ENCODE measurements around the gene CA5A.

Gene CA5A

DNA sequence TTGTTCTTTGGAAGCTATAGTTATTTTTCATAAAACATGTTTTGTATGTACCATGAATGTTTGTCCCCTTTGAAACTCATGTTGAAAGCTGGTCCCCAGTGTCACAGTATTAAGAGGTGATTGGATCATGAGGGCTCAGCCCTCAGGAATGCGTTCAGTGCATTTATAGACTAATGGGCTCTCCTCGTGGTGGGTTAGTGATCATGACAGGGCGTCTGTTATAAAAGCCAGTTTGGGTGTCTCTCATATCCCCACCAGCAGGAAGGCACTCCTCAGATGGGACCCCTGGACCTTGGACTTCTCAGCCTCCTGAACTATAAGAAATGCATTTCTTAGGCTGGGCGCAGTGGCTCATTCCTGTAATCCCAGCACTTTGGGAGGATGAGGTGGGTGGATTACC, 25.3 kb upstream of the CA5A start:
- DNase-seq, result no peak

DNA sequence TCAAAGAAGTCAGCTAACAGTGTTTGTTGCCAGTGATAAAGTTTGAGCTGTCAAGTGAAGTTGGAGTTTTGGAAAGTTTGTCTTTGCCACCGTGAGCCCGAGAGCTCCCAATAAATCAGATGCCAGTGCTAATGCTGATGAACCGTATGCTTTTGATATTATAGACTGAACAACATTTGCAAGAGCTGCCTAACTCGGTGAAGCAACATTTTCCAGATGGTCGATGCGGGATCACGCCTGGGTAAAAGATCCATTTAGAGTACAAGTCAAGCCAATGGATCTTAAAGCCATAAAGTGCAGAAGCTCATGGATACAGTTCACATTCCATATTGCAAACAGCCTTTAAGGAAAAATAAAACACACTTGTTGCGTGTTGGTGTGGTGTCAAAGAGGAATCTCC, 24.5 kb upstream of the CA5A start:
- DNase-seq, result no peak

DNA sequence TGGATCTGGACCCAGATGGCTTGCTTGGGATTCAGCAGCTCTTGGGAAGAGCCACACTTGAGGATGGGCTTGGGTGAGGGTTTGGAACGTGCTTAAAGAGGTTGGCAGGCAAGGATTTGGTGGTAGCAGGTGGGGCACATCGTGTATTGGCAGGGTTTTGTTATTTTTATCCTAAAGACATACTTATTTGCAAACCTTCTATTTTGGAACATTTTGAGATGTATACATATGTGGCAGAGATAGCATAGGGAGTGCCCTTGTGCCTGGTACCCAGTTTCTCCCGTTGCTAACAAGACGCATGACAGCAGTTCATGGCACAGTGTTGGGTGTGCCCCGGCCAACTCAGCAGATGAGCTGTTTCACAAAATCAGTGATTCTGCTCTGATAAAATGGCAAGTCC, 24.0 kb upstream of the CA5A start:
- no peak for DNase-seq

DNA sequence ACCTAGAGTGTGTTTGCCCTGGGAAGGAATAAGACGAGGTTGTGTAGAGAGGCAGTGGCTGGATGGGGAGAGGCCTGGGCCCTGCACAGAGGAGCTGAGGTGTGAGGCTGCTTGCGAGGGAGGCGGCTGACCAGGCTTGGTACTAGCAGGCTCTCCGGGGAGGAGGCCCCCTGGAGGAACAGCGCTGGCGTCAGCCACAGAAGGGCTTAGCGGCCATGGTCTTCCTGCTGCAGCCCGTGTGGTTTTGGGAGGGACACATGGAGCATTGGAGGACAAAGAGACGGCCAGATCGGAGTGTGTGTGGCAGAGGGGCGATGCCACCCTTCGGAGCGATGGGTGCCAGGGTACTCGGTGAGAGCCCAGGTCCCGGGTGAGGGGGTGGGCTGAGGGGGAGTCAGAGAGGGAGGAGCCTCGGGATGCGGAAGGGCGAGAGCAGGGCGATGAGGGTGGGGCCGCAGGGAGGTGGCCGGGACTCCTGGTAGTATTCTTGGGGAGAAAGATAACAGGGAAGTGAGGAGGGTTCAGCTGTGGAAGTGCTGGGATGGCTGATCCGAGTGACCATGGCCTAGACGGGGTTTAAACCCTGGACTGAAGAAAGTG, 23.2 kb upstream of the CA5A start:
- no peak for DNase-seq

DNA sequence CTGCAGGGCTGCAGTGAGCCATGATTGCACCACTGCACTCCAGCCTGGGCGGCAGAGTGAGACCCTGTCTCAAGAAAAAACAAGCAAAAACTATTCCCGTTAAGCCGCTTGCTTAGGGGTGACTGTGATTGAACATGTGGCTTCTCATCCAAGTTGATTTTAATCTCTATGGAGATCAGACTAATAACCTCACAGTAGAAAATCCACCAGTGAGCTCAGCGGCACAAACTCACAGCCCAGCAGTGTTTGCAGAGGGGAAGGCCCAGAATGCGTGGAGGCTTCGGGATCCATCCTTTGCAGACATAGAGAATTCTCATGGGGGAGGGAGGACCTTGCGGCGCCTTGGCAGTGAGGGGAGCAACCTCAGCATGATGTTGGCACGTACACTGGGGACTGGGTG, 22.3 kb upstream of the CA5A start:
- DNase-seq, result no peak

DNA sequence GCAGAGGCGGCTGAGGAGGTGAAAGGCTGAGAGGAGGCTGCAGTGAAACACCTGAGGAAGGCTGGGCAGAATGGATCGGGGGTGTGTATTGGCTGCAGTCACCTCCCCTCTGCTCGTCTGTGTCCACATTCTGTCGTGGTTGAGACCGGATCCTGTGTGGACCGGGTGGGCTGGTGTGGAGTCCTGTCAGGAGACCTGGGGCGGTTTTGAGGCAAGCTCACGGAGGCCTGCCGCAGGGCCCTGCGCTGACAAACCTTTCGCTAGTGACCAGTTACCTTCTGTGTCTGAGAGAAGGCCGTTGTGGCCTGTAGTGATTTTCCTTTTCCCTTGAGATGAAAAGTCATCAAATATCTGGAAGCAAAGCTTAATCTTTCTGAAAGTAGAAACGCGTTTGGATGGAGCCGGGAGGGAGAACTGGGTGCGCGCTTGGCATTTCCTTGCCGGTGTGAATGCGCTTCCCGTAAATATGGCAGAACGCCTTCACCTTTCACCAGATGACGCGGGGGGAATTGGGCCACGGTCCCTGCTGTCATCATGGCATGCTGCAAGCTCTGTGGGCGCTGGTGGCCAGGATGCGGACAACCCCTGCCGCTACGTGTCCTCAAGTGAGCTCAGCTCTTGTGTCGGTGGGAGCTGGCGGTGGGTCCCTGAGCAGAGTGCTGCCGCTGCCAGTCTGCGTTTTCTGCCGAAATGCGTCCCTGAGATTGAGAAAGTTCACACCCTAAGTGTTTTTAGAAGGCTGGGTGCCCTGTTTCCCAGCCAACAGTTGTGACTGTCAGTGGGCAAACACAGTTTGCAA, 21.2 kb upstream of the CA5A start:
- no peak for DNase-seq

DNA sequence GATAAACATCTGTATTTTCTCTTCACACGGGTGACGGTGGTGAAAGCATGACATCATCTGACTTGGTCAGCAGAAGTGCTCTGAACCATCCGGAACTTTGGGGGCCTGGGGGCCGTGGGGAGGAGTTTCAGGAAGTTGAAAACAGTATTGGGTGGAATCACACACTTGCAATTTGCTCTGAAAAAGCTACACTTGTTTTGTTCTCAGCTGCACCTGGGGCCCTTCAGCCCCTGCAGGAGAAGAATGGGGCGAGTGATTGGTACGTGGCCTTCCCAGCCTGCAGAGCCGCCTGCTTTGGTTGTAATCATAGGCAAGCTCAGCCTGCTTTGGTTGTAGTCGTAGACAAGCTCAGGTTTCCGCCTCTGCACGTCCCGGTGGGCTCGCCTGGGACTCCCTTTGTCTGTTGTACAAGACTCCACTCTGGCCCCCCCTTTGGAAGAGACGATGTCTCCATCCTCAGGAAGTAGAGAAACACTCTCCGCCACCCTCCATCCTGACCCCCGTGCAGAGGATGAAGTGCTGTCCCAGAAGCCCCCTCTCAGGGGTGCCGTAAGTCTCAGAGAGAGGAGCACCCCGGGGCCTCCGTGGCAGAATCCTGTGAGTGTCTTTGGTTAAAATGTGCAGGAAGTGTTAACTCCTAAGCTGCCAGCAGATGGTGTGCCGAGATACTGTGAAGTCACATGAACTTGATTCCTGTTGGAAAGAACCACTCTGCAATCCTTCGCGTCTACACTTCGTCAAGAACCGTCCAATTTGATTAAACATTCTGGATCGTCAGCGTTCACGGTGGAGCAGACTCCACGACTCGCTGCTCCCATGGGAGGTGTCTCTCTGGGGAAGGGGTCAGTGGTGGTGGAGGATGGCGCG, 20.3 kb upstream of the CA5A start:
- DNase-seq, result peak; percentile 83

DNA sequence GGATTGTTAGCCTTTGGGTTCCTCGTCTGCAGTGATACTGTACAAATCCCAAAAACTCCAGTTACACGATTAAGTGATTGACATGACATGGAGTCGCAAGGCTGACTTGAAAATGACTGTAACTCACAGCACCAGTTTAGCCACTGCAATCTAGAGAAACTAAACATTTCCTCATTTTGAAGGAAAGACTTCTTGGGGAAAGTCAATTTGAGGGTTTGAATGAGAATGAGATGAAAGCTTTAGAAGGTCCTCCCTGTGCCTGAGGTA, 19.7 kb upstream of the CA5A start:
- DNase-seq, result no peak

DNA sequence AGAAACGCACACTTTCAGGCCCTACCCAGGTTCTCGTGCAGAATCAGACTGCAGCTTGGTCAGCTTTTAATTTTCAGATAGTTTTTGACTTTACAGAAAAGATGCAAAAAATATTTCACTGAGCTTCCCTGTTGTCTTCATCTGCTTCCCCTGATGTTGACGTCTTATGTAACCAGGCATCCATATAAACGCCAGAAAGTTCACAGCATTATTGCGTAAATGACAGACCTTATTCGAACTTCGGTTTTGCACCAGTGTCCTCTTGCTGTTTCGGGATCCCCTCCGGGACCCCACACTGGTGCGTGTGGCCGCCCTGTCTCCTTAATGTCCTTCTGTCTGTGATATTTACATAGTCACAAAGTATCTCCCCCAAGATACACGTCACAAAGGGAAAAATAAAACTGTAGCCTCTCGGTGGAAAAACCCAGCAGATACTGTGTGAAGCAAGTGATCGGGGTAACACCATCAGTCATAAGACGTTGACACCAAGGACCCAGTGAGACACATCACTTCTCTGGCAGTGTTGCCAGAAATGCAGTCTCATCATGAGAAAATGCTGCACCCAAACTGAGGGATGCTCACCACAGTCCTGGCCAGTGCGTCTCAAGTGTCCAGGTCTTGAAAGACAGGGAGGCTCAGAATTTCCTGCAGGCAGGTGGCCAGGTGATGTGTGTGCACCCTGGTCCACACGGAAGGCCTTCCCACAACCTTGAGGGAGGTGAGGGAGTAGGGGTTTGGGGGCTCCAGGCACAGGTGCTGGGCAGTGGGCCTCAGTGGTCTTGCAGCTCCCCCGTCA, 19.2 kb upstream of the CA5A start:
- DNase-seq, result peak; percentile 19

DNA sequence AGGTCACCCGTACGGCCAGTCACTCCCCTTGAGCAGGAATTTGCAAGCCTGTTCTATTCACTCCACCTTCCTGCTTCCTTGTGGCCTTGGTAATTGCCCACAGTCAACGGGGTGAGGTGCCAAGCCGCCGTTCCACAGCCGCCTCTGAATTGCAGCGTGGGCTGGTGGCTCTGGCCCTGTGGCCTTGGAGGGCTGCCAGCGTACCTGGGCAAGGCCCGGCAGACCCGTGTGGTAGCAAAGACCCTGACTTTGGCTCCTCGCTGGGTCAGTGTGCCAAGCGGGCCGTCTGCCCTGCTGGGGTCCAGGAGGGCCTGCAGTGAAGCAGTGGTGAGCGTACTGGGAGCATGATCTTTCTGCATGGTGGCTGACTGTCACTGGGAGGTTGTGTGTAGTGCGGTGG, 18.5 kb upstream of the CA5A start:
- no peak for DNase-seq

DNA sequence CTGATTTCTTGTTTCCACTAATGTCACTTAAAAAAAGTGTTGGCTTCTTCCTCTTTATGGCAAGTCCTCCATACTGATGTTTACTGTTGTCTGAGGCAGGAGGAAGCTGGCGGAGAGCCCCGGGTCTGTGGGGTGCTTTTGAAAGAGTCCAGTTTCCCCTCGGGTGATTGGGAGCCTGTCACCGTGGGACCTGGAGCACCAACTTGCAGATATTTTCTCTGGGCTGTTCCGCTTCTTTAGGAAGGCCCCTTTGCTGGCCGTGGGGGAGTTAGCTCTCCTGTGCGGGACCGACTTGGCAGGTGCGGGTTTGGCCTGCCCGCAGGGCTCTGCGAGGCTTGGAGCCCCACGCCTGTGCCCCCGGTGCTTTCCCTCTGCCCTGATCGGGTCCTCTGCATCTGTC, 18.0 kb upstream of the CA5A start:
- DNase-seq, result peak; percentile 20

DNA sequence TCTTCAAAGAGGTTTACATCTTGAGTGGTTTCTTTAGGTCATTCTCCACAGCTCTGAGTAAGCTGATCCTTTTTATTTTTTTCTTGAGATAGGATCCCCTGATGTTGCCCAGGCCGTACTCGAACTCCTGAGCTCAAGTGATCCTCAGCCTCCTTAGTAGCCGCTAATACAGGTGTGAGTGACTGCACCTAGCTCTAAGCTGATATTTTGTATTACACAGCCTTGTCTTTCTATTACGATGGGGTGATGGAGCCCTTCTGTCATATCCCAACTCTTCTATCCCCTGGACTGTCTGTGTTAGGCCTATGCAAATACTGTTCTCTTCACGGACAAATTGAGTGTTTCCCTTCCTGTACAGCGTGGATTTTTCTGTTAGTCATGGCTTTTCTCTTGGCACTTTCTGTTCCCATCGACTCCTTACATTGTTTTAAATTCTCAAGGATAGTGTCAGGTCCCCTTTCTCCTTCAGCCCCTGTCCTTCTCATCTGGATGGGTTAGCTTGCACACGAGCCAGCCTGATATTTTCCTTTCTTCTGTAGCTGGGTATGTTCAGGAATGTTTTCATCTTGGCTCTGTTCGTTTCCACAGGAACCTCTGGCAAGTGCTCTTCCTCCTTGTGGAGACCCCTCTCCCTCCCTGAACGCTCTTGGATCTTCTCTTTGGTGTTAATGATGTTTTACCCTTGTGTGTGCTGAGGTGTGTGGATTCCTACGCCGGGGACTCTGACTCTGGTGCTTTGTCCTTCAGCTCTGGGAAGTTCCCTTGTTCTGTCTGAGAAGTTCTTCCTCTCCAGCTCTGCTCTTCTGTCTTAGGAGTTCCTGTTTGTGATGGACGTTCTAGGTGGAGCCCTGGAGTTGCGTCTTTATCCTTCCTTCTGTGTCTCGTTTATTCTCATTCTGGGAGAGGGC, 17.2 kb upstream of the CA5A start:
- DNase-seq, result no peak

DNA sequence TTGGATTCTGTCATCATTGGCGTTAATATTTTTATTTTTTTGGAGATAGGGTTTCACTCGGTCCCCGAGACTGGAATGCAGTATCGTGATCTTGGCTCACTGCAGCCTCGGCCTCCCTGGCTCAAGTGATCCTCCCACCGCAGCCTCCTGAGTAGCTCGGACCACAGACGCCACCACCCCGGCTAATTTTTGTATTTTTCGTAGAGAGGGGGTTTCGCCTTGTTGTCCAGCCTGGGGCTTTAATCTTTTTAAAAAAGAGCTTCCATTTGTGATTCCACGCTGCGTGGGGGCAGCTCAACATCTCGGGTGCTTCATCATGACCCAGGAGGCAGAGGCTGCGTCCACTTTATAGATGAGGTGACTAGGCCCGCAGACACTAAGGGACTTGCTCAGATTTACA, 16.4 kb upstream of the CA5A start:
- no peak for DNase-seq

DNA sequence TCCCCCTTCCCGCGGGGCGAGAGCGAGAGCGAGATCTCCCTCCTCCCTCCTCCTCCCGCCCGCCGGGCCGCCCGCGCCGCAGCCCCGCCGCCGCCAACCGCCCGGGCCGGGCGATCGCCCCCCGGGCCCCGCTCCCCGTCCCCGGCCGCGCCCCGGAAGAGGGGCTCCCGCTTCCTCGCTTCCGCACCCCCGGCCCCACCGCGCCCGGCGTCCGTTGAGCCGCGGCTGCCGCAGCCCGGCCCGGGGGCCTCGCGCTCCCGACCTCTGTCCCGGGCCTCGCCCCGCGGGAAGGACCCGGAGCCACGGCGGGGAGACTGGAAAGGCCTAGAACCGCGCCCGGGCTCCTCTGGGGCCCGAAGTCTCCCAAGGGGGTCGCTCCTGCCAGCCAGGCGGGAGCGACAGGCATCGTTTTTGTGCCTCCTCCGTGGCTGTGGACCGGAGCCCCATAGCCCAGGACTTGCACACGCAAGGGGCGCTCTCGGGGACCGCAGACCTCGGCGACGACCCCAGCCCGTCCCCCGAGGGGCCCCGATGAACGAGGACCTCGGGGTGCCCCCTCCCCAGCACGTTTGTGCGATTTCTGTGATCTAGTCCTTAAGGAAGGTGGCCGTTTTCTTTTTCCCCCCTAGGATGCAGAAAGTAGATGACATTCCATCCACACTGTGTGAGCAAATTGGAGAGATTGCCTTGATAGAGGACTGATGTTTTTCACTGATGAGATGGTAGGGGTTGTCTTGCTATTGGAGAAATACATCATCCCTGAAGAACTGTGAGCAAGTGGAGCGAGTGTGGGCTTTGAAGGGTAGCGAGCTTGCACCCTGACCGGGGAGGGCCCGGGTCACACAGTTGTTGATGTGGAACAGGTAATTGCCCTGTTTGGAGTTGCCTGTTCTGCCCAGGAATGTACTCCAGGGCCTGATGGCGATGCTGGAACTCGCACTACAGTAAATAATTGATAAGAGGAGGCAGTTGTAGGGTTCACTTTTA, 15.5 kb upstream of the CA5A start:
- DNase-seq, result peak; percentile 11

DNA sequence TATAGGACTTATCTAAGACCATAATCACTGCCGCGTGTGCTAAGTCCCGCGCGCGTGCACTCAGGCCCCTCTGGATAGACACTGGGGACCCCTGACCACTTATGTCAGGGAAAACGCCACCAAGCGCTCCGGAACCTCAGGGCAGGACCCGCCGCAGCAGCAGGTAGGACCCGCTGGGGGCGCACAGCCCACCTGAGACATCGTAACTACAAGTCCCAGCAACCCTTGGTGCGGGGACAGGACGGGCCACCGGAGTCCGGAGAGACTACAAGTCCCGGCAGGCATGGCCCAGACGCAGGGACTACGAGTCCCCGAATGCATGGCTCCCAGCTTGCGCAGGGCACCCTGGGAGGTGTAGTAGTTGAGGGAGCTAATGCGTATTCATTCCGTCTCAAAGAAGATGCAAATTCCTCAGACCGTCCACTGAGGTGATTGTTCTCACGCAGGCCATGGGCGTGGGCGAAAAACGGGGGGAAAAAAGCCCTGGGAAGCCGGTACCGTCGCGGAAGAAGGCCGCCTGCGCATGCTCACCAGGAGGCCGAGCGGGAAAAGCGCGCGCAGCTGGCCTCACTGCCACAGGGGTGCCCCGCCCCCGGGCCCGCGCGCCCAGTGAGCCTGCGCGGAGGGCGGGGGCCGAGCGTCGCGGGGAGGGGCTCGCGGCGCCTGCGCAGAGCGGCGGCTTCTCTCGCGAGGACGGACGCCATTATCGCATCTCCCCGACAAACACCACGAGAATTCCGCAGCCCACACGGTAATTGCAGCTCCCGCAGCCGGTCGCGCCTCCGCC, 14.6 kb upstream of the CA5A start, which contains the start of gene BANP:
BANP (plus strand) TSS at position 670 of the 787 bp plus-strand sequence. CDS start 23,682 bp downstream, outside the sequence.
- DNase-seq, result peak; percentile 98

DNA sequence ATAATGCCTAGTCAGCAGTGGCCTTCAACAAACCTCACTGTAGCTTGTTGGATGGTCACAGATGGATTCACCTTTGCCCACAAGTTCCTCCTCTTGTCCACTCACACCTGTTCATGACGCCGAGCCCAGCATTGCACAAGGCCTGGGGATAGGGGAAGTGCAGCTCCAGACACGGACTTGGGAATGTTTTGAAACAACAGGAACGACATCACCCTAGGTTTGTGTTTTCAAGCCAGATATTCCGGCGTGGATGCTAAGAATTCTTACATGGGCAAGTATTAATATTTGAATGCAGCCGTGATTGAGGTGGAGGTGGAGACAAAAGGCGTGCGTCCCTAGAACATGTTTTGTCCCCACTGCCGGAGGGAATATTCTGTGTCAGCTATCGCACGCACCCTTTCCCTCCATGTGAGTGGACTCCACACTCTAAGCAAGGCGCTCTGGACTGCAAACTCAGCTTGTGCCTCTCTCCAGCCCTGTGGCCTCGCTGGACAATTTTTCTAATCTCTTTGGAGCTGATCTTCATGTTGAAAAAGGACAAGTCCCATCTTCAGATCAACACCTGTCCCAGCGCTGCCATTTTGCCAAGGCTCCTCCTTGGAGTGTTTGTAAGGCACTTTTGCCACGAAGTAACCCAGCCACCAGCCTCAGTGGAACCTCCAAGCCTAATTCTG, 12.9 kb upstream of the CA5A start:
- DNase-seq, result no peak

DNA sequence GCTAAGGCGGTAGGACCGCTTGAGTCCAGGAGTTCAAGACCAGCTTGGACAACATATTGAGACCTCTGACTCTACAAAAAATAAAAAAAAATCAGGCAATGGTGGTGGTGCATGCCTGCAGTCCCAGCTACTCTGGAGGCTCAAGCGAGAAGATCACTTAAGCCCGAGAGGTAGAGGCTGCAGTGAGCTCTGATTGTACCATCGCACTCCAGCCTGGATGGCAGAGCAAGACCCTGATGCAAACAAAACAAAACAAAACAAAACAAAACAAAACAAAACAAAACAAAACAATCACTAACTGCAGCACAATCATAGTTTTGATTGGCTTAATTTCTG, 12.4 kb upstream of the CA5A start:
- no peak for DNase-seq

DNA sequence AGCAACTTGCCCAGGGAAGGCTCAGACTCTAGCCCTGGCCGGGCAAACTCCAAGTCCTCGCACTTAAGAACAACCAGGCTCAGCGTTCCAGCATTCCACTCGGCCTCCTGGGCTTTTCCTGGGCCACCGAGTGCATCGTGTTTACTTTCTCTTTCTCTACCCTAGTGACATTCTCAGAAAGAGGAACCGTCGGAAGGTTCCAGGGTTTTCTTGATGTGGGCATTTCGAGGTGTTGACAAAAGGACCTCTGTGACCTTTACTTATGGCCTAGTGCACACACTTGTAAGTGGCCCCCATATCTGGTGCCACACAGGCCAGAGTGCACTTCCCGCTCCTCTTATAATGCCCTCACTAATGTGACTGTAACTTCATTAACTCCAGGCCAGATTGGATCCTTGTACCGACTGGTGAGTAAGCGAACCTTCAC, 11.8 kb upstream of the CA5A start:
- no peak for DNase-seq

DNA sequence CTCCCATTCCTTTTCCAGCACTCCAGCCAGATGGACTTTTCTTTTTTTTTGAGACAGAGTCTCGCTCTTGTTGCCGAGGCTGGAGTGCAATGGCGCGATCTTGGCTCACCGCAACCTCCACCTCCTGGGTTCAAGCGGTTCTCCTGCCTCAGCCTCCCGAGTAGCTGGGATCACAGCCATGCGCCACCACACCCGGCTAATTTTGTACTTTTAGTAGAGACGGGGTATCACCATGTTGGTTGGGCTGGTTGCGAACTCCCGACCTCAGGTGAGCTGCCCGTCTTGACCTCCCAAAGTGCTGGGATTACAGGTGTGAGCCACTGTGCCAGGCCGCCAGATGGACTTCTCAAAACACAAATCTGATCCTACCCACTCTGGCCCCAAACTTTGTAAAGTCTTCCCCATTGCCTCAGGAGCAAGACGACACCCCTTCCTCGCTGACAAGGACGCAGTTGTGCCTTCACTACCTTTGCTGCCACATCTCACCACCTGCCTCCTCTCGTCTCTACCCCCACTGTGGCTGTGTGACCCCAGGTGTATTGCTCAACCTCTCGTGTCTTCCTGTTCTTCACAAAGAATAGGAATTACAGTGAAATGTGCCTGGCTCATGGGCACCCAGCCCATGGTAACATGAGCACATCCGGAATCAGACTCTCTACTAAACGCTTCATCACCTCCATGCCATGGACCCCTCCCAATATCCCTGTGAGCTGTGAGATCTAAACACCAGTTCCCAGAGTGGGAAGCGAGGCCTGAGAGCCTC, 11.2 kb upstream of the CA5A start:
- no peak for DNase-seq

Measured in CD4-positive, alpha-beta T cell treated with Interleukin-17A for 1 hour (primary cell).